Neutrophil (primary cell): Measurements from ENCODE around the gene ABI1.

ENCODE experiments used
- H3K27ac ChIP-seq: fragments of 200-600 bp; sonication (generic); 2 replicates; pipeline ENCODE4 v1.5.1; 2016; ENCODE audit warnings: mild to moderate bottlenecking, moderate library complexity
- H3K27me3 ChIP-seq: fragments of 200-600 bp; sonication (generic); 2 replicates; pipeline ENCODE4 v1.6.0; 2016; ENCODE audit warnings: mild to moderate bottlenecking
- H3K36me3 ChIP-seq: fragments of 200-600 bp; sonication (generic); 2 replicates; pipeline ENCODE4 v1.5.1; 2017
- H3K4me1 ChIP-seq, 2 experiments: fragments of 200-600 bp in 1 of 2; sonication (generic) in 1 of 2; 1 replicate in 1 of 2; 2 replicates in 1 of 2; pipeline versions ENCODE4 v1.5.1 to v1.6.1; 2013 to 2016; ENCODE audit warnings: low read depth in 1 of 2, low read length in 1 of 2, mild to moderate bottlenecking in 1 of 2, moderate library complexity in 1 of 2; ENCODE audit not compliant: control insufficient read depth in 1 of 2, insufficient read depth in 1 of 2
- H3K4me3 ChIP-seq, 2 experiments: fragments of 200-600 bp in 1 of 2; sonication (generic) in 1 of 2; 1 replicate in 1 of 2; 2 replicates in 1 of 2; pipeline ENCODE4 v1.5.1; 2013 to 2016; ENCODE audit warnings: low read depth in 1 of 2, low read length in 1 of 2, mild to moderate bottlenecking in 1 of 2, moderate library complexity in 1 of 2
- H3K9me3 ChIP-seq: fragments of 200-600 bp; sonication (generic); 2 replicates; pipeline ENCODE4 v1.5.1; 2016
- CTCF ChIP-seq: fragments of 200-600 bp; sonication (generic); IDR thresholded peaks from 2 replicates; pipeline ENCODE4 v1.5.1; 2016; ENCODE audit warnings: antibody characterized with exemption

ABI1 gene

GRCh38 chr10:26706206-26706605 is 154.6 kb downstream of the ABI1 start:
- H3K4me3 ChIP-seq = no peak overlapping the region
- H3K4me1 ChIP-seq = peaks cover 8 to 9% of the 10 kb centered on the region in 2 experiments
- H3K27ac ChIP-seq = no peak overlapping the region
- no peaks in the 10 kb centered on the region for H3K9me3 ChIP-seq
- H3K27me3 ChIP-seq = no peaks in the 10 kb centered on the region
- TF ChIP-seq CTCF = no peak
- peaks cover 5% of the 10 kb centered on the region for H3K36me3 ChIP-seq

- TF ChIP-seq CTCF = no peak
- peaks cover 5% of the 10 kb centered on the region for H3K36me3 ChIP-seq
- peaks cover 8 to 9% of the 10 kb centered on the region in 2 experiments for H3K4me1 ChIP-seq
Observed at GRCh38 chr10:26703974-26704373, 156.8 kb downstream of the ABI1 start.

GRCh38 chr10:26703096-26703495 is 157.7 kb downstream of the ABI1 start:
- H3K4me3 ChIP-seq = no peak overlapping the region
- H3K27ac ChIP-seq = no peak overlapping the region
- peaks cover 14 to 16% of the 10 kb centered on the region in 2 experiments for H3K4me1 ChIP-seq
- H3K36me3 ChIP-seq = peaks cover 3% of the 10 kb centered on the region
- no peaks in the 10 kb centered on the region for H3K27me3 ChIP-seq
- no peaks in the 10 kb centered on the region for H3K9me3 ChIP-seq
- TF ChIP-seq CTCF = no peak

More at GRCh38 chr10:26703974-26704373, 156.8 kb downstream of the ABI1 start:
- no peak overlapping the region for H3K27ac ChIP-seq
- no peak overlapping the region for H3K4me3 ChIP-seq
- no peaks in the 10 kb centered on the region for H3K9me3 ChIP-seq
- H3K27me3 ChIP-seq = no peaks in the 10 kb centered on the region

GRCh38 chr10:26700884-26701630 is 159.7 kb downstream of the ABI1 start:
- no peak for TF ChIP-seq CTCF
- H3K9me3 ChIP-seq = no peaks in the 10 kb centered on the region
- no peaks in the 10 kb centered on the region for H3K36me3 ChIP-seq
- H3K27me3 ChIP-seq = no peaks in the 10 kb centered on the region
- H3K27ac ChIP-seq = no peak overlapping the region
- H3K4me1 ChIP-seq = peaks cover 20 to 23% of the 10 kb centered on the region in 2 experiments
- H3K4me3 ChIP-seq = no peak overlapping the region

GRCh38 chr10:26699631-26700030 is 161.1 kb downstream of the ABI1 start:
- Histone ChIP-seq H3K4me3 (no peak overlapping the region), H3K36me3 (no peaks in the 10 kb centered on the region), H3K27ac (no peak overlapping the region), H3K4me1 (peaks cover 21 to 23% of the 10 kb centered on the region in 2 experiments), H3K27me3 (no peaks in the 10 kb centered on the region), H3K9me3 (no peaks in the 10 kb centered on the region)
- TF ChIP-seq CTCF = no peak
